Dedifferentiated amniotic fluid mesenchymal stem cell (primary cell): Measurements from ENCODE around the gene BORCS6.

Experiments used
- DNase-seq: peaks from one replicate; pipeline ENCODE4 v3.0.0-alpha.2; 2016; ENCODE audit errors: extremely low spot score

BORCS6 gene

GRCh38 chr17:8210761-8211458, 20.9 kb upstream of the BORCS6 start:
- DNase-seq: no peak

DNA sequence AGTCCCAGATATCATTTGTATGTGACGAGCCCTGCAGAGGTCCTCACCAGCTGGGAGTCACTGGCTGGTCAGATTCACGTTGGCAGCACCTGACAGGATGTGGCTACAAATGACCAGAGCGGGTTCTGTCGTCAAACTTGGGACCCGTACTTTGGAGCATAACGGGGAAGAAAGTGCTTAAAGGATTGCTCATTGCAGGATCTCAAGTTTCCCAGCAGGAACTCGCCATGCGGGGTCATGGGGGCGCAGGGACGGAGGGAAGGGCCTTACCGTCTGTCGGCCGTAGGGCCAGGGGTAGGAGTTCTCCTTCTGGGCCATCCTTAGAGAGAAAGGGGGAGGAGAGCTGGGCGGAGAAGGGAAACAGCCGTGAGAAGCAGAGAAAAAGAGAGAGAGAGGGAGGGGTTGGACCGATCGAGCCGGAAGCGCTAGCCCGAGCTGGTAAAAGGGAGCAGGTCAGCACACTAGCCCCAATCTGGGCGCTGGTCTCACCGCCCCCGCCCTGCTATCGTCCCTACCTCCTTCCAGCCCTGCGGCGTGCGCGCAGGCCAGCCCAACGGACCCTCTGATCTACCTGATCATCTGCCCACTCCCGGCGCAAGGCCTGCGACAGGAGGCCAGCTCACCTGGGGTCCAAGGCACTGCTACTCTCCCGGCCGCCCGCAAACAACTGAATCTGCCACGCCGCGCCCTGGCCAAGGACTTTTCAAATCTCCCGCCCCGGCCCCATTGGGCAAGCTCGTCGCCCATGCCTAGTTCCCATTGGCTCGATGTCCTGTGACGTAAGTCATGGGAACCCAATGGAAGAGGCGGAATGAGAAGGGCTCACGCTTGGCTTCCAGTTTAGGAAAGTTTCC, 20.2 kb upstream of the BORCS6 start, which contains the start of gene AURKB:
Gene AURKB, minus strand, starts transcription at position 669 of the 854 bp plus-strand sequence. Its CDS starts 351 bp downstream, at position 318.
- peak; percentile 97 for DNase-seq

DNA sequence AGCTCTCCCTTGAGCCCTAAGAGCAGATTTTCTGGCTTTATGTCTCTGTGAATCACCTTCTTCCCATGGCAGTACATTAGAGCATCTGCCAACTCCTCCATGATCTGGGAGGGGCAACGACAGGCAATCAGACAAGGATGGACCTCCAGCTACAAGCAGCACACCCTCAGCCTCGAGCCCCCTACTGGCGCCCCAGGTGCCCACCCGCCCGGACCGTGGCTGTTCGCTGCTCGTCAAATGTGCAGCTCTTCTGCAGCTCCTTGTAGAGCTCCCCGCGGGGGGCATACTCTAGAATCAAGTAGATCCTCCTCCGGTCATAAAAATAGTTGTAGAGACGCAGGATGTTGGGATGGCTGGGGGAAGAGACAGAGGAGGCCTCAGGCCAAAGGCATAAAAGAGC, 16.6 kb upstream of the BORCS6 start:
- no peak for DNase-seq

DNA sequence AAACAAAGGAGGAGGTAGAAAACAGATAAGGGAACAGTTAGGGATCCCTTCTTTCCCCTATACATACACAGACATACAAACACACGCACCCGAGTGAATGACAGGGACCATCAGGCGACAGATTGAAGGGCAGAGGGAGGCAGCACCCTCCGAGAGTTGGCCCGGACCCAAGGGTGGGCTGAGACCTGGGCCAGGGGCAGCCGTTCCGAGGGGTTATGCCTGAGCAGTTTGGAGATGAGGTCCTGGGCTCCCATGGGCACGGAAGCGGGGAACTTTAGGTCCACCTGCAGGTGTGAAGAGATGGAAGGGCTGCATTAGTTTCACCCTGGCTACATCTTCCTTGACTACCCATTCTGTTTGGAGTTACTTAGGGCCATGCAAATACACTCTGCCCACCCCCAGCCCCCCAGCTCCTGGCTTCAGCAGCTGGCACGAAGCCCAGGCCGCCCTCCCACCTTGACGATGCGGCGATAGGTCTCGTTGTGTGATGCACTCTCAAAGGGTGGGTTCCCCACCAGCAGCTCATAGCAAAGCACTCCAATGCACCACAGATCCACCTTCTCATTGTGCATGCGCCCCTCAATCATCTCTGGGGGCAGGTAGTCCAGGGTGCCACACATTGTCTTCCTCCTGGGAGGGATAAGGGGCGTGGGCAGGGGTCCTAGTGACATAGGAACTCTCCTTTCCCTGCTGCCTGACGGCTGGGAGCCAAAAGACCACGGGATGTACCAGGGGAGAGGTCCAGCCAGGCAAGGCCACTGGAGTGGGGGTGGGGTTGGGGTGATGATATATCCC, 15.0 kb upstream of the BORCS6 start:
- no peak for DNase-seq

GRCh38 chr17:8192070-8192815, 2.3 kb upstream of the BORCS6 start:
- peak; percentile 38 for DNase-seq

DNA sequence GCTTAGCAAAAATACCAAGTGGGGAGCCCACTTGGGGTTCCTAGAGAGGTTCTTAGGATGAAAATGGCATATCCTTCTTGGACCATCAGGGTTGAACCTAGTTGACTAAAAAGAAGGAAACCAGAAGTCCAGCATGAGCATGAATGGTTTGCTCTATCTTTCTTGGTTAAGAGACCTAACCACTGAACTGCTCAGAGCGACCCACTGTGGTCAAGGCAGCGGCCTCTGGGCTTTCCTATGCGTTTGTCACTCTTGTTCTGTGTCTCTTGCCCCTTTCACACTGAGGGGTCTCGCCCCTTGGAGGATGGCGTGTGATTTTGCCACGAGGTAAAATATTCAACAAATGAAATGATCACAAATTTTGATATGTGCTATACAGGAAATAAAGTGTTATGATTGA, 526 bp upstream of the BORCS6 start:
- no peak for DNase-seq

DNA sequence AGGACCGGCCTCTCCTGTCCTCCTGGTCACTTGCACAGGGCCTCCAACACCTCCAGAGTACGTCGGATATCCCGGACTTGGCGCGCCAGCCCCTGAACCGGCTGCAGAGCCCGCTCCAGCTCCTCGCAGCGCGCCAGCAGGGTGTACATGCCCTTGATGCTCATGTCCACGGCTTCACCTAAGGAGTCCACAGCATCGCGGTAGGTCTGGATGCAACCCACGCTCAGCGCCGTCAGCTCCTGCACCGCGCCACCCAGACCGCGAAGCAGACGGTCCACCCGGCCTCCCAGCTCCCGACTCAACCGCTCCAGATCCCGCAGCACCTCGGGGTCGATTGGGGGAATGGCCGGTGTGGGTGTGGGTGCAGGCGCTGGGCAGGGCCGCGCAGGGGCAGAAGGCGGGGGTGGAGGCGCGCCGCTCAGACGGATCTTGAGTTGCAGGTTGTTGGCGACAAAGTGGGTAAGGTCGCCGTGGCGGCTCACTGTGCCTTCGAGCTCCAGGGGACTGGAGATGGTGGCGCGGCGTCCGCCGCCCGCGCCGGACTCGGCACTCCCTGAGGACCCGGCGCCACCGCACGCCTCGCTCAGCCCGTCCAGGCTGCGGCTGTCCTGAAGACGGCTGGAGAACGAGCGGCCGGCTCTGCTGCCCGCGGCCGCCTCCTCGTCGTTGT, 804 bp downstream of the BORCS6 start:
- no peak for DNase-seq

DNA sequence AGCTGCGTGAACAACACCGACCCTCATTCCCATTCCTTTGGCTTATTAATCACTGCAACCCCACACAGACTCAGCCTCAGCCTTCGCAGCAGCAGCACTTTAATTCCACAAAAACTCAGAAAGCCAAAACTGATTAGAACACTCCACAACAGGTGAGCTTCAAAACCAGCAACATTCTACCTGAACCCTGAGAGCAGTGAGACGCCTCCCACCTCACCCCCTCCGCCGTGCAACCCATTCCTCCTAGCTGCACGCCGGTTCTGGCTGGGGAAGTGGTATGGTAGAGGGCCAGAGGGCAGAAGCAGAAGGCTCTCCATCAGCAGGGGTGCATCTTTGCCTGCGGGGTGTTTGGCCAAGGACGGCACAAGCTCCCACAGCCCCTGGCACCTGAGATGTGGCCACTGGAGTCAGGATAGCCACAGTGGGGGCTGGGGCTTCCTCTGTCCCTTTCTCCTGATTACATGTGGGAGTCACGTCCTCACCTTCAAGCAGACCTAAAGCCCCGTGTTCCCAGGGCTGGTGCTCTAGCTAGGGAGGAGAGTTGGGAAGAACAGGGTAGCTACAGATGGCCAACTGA, 1.6 kb downstream of the BORCS6 start:
- no peak for DNase-seq

DNA sequence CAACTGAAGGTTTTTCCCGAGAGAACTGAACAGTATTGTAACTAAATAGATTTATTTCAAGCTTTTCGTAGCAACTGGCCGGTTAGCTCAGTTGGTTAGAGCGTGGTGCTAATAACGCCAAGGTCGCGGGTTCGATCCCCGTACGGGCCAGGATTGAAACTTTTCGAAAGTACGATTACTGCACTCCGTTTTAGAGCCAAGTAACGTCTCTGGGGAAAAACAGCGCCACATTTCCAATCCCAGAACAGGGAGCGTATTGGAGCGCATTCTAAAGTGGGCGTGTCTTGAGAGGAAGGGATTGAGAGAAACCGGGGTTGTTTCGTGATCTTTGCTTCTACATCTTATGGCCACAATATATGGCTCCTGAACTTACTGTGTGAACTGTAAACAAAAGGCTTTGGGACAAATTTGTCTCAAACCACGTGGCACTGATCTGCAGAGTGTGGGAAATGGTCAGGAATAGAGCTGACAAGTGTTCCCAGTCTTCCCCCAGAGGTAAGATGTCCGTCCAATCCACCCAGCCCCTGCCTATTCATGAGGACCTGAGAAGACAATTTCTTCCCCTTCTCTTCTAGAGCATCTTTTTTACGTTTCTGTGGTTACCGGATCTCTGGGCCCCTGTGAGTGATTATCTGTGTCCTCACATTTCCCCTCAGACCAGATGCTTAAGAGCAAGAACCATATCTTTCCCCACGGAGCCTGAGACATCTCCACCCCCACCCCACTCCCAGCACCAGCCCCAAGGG, 2.3 kb downstream of the BORCS6 start:
- peak; percentile 99 for DNase-seq

GRCh38 chr17:8186787-8187516, 3.0 kb downstream of the BORCS6 start:
- peak; percentile 91 for DNase-seq

GRCh38 chr17:8186446-8186786, 3.6 kb downstream of the BORCS6 start:
- DNase-seq: no peak

DNA sequence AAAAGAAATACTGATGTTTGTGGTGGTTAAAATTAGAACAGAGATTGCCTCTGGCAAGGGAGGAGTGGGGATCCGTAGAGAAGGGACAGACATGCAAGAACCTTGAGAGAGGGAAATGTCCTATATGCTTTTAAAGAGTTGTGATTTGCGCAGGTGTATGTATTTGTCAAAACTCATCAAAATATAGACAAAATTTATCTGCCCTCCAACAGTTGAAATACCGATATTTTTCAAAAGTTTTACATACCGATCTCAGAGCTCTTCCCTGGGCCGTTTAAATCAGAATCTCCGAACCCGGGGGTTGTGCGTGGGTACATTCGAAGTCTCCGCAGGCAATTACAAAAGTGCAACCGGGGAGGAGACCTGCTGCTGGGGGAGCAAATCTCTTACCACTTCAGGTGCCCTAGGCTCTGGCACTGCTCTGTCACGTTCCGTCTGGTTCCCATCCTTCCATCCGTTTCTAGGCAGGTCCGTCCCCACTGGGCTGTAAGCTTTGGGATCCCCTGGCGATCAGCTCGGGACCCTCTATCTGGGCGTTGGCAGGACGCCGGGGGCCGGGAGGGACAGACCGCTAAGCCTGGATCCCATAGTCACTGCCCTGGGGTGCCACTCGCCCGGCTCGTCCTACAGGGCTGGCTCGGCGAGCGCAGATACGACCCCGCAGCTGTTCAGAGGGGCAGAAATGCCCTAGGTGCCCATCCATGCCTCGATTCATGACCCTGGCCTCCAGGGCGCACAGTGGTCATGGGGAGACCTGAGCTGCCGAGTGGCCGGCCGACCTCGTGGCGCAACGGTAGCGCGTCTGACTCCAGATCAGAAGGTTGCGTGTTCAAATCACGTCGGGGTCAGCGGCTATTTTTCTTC, 4.2 kb downstream of the BORCS6 start:
- DNase-seq: peak; percentile 38

- no peak for DNase-seq
These were observed 12.8 kb downstream of the BORCS6 start for GRCh38 chr17:8176998-8177731.

- peak; percentile 79 for DNase-seq
These were observed 13.6 kb downstream of the BORCS6 start, which contains the start of gene TMEM107 for GRCh38 chr17:8176197-8176940. Gene TMEM107, minus strand, starts transcription at chr17:8176380. Its CDS starts 94 bp downstream, at chr17:8176286.

- no peak for DNase-seq
These were observed 14.2 kb downstream of the BORCS6 start for GRCh38 chr17:8175795-8176196.

GRCh38 chr17:8173871-8174322, 16.1 kb downstream of the BORCS6 start:
- no peak for DNase-seq
